Measurements from ENCODE around the gene GPRIN2.

The GPRIN2 gene

DNA sequence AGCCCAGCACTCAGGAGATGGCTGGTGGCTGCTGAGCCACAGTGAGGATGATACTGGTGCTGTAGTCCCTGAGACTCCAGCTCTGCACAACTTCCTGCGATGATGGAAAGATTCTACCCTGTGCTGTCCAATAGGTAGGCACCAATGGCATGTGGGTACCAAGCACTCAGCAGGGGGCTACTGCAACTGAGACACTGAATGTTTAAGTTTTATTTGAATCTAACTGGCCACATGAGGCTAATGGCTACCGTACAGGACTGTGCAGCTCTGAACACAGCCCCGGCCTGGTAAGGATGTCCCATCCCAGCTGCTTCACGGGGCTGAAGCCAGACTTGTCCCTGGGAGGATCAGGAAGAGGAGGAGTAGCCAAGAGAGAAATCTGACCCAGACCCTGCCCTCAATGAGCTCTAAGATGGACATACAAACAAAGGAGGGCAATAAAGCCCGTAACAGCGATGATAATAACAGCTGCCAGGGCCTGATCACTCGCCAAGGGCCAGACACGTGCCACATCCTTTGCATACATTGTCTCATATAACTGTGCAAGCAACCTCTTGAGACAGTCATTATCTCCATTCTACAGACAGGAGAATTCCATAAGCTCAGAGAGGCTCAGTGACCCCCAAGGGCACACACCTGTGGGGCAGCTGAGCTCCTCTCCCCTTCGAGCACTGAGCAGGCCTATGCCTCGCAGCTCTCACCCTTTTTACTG is 3.8 kb downstream of the GPRIN2 start:
- H3K4me3 ChIP-seq (ENCODE audit: low read length) = no peak overlapping the region
- H3K4me2 ChIP-seq (ENCODE audit: low read length) = no peak overlapping the region
- no peaks in the 10 kb centered on the region for H3K9me3 ChIP-seq (replicated peaks; ENCODE audit: low read length)
- no peaks in the 10 kb centered on the region for H3K36me3 ChIP-seq (ENCODE audit: insufficient read depth, low read length)
- peaks cover 77% of the 10 kb centered on the region for H3K27me3 ChIP-seq (ENCODE audit: control insufficient read depth, insufficient read depth, low read length)
- H3K4me1 ChIP-seq (ENCODE audit: control insufficient read depth, insufficient read depth, low read length) = no peaks in the 10 kb centered on the region
- H3K9ac ChIP-seq (ENCODE audit: low read depth, low read length) = no peak overlapping the region

DNA sequence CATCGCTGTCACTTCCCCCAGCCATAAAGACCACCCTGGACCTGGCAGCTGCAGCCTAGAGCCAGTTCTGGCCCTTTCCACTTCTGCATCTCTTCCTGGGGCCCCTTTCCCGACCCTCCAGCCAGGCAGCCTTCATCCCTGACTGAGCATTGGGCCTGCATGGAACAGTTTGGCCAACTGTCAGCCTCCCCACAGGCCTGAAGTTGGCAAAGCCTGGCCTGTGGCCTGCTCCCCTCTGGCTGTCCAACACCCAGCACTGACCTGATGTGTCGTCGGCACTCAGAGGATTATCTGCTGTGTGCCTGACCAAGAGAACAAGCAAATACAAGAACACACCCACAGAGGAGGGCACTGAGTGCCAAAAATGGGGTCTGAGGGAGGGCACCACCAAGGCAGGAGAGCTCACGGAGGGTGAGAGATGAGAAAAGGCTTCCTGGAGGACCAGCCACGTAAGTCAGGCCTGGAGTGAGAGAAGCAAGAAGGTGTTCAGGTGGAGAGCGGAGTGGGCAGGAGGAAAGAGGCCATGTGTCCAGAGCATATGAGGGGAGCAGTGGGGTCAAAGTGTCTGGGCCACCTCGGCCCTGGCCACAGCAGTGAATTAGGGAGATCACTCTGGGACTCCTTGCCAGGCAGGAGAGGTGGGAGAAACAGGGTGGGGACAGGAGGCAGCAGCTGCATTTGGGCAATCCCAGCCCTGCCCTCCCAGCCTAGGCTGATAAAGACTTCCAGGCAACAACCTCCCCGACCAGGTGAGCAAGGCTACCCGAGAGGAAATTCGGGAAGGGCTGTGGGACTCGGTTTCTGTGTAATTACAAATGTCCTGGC is 4.5 kb downstream of the GPRIN2 start:
- Histone ChIP-seq H3K4me3 (ENCODE audit: low read length) (no peak overlapping the region), H3K4me2 (ENCODE audit: low read length) (no peak overlapping the region), H3K4me1 (ENCODE audit: control insufficient read depth, insufficient read depth, low read length) (no peaks in the 10 kb centered on the region), H3K27me3 (ENCODE audit: control insufficient read depth, insufficient read depth, low read length) (peaks cover 73% of the 10 kb centered on the region), H3K9me3 (replicated peaks; ENCODE audit: low read length) (no peaks in the 10 kb centered on the region), H3K36me3 (ENCODE audit: insufficient read depth, low read length) (no peaks in the 10 kb centered on the region), H3K9ac (ENCODE audit: low read depth, low read length) (no peak overlapping the region)

DNA sequence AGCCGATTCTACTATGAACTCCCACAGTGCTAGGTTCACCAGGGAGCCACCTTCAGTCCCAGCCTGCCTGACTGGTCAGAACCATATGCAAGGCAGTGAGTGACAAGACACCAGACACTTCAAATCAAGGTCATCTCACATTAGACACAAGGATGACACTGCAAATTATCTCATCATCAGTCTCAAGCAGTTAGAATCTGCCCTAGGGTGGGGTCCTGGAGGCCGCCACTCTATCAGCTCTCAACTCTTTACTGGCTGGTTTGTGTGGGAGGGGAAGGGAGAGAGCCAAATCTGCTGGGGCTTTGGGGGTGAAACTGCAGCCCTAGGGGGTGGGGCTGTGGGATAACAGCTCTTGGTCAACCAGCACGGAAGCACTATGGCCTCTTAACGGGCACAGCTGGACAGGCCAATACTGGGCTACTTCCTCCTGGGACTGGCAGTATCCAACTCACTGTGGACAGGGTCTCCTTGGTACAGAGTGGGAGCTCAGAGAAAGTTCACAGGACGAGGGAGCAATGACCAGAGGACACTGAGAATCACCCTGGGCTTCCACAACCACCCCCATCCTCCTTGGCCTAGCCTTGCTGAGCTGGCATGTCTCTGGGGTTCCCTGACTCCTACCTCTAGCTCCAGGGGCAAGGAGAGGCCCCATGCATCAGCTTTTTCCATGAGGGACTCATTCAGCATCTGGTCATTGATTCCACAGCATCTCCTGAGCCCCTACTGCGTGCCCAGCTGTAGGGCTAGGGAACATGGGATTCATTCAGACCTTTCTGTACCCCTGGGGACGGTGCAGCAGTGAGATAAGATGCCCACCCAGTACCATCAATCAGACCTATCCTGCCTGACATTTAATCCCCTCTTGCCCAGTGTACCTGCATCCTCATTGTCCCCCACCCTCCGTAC is 5.4 kb downstream of the GPRIN2 start:
- H3K4me3 ChIP-seq (ENCODE audit: low read length) = no peak overlapping the region
- no peak overlapping the region for H3K4me2 ChIP-seq (ENCODE audit: low read length)
- peaks cover 75% of the 10 kb centered on the region for H3K27me3 ChIP-seq (ENCODE audit: control insufficient read depth, insufficient read depth, low read length)
- no peak overlapping the region for H3K9ac ChIP-seq (ENCODE audit: low read depth, low read length)
- no peaks in the 10 kb centered on the region for H3K36me3 ChIP-seq (ENCODE audit: insufficient read depth, low read length)
- no peaks in the 10 kb centered on the region for H3K9me3 ChIP-seq (replicated peaks; ENCODE audit: low read length)
- H3K4me1 ChIP-seq (ENCODE audit: control insufficient read depth, insufficient read depth, low read length) = no peaks in the 10 kb centered on the region

DNA sequence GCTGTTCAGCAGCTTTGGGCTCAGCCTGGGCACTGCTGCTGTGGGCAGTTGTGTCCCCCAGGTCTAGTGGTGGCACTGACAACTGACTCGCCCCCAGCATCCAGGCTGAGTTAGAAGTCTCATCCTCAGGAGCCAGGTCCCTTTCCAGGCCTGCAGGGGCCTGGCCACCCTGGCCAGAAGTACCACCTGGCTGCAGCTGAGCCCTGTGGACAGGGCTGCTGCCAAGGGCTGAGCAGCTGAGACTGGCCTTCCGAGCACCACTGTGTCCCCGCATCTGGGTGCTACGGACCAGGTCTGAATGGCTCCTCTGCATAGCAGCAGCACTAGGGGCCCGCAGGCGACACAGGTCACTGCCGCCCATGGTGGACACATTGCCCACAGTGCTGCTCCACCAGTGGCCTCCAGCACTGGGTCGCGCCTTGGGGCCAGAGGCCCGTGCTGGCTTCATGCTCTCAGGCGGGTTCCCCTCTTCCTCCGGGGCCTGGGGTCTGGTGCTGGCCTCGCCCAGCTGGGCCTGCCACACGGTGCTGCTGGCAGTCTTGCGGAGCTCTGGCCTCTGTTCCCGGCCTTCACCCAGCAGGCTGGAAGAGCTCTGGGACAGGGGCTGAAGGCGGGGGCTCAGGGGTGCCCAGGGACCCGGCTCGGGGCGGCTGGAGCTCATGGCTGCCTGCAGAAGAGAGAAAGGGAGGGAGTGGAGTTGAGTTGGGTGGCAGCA is 6.2 kb downstream of the GPRIN2 start:
- Histone ChIP-seq H3K9me3 (replicated peaks; ENCODE audit: low read length) (no peaks in the 10 kb centered on the region), H3K4me3 (ENCODE audit: low read length) (no peak overlapping the region), H3K27me3 (ENCODE audit: control insufficient read depth, insufficient read depth, low read length) (peaks cover 73% of the 10 kb centered on the region), H3K9ac (ENCODE audit: low read depth, low read length) (no peak overlapping the region), H3K4me1 (ENCODE audit: control insufficient read depth, insufficient read depth, low read length) (no peaks in the 10 kb centered on the region), H3K4me2 (ENCODE audit: low read length) (no peak overlapping the region), H3K36me3 (ENCODE audit: insufficient read depth, low read length) (no peaks in the 10 kb centered on the region)

DNA sequence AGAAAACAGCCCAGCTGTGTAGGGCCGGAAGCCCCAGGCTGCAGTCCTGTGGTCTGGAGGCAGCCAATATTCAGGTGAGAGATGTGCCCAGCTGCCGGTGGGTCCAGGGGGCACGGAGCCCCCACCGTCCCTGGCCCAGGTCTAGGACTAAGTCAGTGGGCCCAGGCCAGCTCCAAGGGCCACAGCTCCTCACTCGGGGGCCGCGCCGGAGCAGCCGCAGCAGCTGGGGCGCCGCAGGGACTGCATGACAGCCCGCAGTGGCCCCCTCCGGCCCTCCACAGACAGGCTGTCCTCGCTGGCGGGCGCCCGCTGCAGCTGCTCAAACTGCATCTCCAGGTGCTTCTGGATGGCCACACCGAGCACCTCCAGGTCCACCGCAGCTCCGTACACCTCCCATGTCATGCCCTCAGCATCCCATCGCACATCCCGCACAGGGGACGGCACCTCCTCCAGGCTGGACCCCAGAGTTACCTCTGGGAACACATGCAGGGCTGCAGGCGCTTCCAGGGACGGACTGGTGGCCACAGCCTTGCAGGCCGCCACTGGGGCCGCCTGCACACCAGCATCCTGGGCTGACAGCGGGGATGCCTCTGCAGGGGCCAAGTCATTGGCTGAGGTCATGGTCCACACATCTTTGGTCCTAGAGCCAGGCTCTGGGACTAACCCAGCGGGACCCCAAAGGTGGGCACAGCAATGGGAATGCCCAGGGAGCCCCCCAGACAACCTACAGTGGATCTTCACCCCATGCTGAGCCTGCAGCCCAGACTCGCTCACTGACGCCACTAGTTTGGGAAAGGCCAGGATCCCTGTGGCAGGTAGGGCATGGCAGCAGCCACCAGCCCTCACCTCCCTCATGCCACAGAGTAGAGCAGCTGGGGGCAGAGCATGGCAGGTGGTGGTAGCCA is 7.0 kb downstream of the GPRIN2 start:
- H3K9ac ChIP-seq (ENCODE audit: low read depth, low read length) = no peak overlapping the region
- H3K27me3 ChIP-seq (ENCODE audit: control insufficient read depth, insufficient read depth, low read length) = peaks cover 73% of the 10 kb centered on the region
- H3K9me3 ChIP-seq (replicated peaks; ENCODE audit: low read length) = no peaks in the 10 kb centered on the region
- no peak overlapping the region for H3K4me2 ChIP-seq (ENCODE audit: low read length)
- no peaks in the 10 kb centered on the region for H3K4me1 ChIP-seq (ENCODE audit: control insufficient read depth, insufficient read depth, low read length)
- no peaks in the 10 kb centered on the region for H3K36me3 ChIP-seq (ENCODE audit: insufficient read depth, low read length)
- no peak overlapping the region for H3K4me3 ChIP-seq (ENCODE audit: low read length)

DNA sequence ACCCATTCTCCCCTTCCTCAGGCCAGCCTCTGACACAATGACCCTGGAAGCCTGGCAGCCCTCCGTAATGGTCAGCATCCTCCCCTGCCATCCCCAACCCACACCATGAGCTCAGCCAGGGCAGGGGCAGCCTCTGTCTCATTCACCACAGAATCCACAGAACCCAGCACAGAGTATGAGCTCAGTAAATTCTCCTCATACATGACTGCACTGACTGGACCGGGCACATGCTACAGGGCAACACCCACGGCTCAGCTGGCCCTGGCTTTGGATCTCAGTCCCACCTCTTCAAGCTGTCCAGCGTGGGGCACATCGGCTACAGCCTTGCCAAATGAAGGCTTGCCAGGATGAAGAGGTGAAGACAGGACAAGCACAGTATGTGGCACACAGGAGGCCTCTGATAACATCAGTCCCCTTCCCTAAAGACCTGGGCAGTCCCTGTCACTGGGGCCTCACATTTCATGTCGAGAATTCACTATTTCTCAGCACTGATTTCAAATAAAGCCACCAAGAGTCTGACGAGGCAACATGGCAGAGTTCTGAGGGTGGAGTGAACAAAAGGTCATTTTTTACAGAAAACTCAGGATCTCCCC is 7.9 kb downstream of the GPRIN2 start:
- H3K4me1 ChIP-seq (ENCODE audit: control insufficient read depth, insufficient read depth, low read length) = no peaks in the 10 kb centered on the region
- H3K9me3 ChIP-seq (replicated peaks; ENCODE audit: low read length) = no peaks in the 10 kb centered on the region
- H3K36me3 ChIP-seq (ENCODE audit: insufficient read depth, low read length) = no peaks in the 10 kb centered on the region
- no peak overlapping the region for H3K4me3 ChIP-seq (ENCODE audit: low read length)
- no peak overlapping the region for H3K4me2 ChIP-seq (ENCODE audit: low read length)
- no peak overlapping the region for H3K9ac ChIP-seq (ENCODE audit: low read depth, low read length)
- H3K27me3 ChIP-seq (ENCODE audit: control insufficient read depth, insufficient read depth, low read length) = peaks cover 66% of the 10 kb centered on the region

DNA sequence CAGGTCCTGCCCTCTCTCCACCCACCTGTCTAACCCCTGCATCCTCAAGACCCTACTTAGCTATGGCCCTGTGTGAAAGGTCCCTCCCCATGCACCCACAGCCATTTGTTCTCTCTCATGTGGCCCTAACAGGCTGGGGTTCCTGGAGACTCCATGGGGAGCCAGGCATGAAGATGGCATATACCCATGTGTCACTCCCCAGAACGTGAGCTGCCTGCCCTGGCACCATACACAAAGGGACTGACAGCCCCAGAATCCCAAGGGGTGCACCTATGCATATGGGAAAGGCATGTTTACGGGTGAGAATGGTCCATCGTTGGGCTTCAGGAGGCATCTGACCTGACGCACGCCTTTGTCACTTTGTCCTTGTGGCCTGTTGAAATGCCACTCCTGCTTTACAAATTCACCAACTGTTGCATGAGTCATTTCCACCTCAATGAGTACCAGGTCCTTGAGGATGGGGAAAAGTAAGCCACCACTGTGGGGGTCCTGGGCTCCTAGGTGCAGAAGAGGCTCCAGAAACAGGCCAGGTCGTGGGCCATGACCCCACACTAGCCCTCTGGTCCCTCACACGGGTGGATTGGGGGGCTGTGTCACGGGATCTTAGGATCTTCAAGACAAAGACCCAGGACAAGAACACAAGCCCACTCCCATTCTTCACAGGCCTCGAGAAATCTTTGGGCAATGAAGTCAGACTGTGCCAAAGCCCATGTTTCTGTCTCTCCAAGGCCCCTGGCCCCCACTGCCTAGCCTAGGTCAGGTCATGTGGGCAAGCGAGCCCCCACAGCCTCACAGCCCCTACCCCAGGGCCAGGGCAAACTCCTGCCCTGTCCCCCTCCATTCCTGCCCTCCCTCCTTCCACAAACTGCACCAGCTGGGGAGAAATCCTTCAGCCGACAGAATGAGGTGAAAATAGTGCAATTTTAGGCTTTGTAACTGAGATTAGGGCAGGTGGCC is 8.6 kb downstream of the GPRIN2 start:
- H3K36me3 ChIP-seq (ENCODE audit: insufficient read depth, low read length) = no peaks in the 10 kb centered on the region
- H3K27me3 ChIP-seq (ENCODE audit: control insufficient read depth, insufficient read depth, low read length) = peaks cover 66% of the 10 kb centered on the region
- H3K4me1 ChIP-seq (ENCODE audit: control insufficient read depth, insufficient read depth, low read length) = no peaks in the 10 kb centered on the region
- H3K9me3 ChIP-seq (replicated peaks; ENCODE audit: low read length) = no peaks in the 10 kb centered on the region
- no peak overlapping the region for H3K4me3 ChIP-seq (ENCODE audit: low read length)
- no peak overlapping the region for H3K4me2 ChIP-seq (ENCODE audit: low read length)
- H3K9ac ChIP-seq (ENCODE audit: low read depth, low read length) = no peak overlapping the region

DNA sequence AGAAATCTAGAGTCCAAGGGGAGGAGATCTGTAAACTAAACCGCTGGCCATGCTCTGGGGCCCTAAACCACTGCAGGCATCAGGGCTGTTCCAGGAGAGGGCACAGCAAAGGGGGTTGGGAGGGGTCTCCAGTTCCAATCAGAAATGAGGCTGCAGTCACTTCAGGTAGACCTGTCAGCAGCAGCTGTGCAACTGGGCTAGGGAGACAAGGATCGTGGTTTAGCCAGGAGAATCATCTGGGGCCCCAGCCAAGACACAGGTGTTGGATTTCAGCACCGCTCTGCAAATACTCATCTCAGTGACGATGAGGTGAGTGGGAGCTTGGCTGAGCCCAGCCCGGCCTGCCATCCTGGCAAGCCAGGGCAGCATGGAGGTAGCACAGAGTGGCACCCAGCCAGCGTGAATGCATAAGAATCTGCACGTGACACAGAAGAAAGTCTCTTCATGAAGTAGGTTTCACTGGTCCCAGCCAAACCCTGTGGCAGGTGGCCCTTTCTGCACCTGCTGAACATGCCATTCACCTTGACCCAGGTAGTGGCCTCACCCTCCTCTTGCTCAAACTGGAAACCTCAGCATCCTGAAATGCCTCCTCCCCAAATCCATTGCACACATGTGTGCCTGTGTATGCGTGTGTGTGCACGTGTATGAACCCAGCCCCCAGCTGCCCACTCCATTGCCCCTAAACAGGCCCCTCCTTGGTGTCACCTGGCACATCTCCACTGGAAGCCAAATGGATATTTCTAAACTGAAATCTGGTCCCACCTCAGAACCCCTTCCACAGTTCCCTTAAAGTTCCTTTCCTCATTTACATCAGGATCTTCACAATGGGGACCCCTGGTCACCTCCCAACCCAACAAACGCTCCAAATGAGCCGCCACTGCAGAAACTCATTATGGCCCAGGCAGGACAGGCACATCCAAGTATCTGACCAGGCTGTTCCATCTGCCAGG is 9.6 kb downstream of the GPRIN2 start:
- Histone ChIP-seq H3K4me2 (ENCODE audit: low read length) (no peak overlapping the region), H3K4me3 (ENCODE audit: low read length) (no peak overlapping the region), H3K9ac (ENCODE audit: low read depth, low read length) (no peak overlapping the region), H3K36me3 (ENCODE audit: insufficient read depth, low read length) (no peaks in the 10 kb centered on the region), H3K27me3 (ENCODE audit: control insufficient read depth, insufficient read depth, low read length) (peaks cover 66% of the 10 kb centered on the region), H3K4me1 (ENCODE audit: control insufficient read depth, insufficient read depth, low read length) (no peaks in the 10 kb centered on the region), H3K9me3 (replicated peaks; ENCODE audit: low read length) (no peaks in the 10 kb centered on the region)
